ENCODE results near the gene RAPSN. TPM values are rescaled to one million over a fixed set of nuclear protein-coding genes. Genes with fewer than 3 reads are reported as not detected.

The RAPSN gene
- total RNA-seq, 1 donor from 2014 or later = 0.54 TPM

- Mint-ChIP-seq H3K4me1 (ENCODE audit: low read depth, unreplicated experiment) (peaks cover 4% of the 10 kb centered on the region), H3K9me3 (ENCODE audit: unreplicated experiment) (peaks cover 2% of the 10 kb centered on the region), H3K27me3 (ENCODE audit: unreplicated experiment) (peaks cover 3% of the 10 kb centered on the region), H3K4me3 (ENCODE audit: unreplicated experiment) (no peak overlapping the region), H3K27ac (ENCODE audit: unreplicated experiment) (no peak overlapping the region), H3K36me3 (ENCODE audit: unreplicated experiment) (no peaks in the 10 kb centered on the region)
- no peak for TF ChIP-seq CTCF (IDR thresholded peaks at IDR 0.05; ENCODE audit: partially characterized antibody, unreplicated experiment)
- DNase-seq = no peak
Measured at GRCh38 chr11:47390422-47390760, 58.5 kb downstream of the RAPSN start.

GRCh38 chr11:47389577-47390421 lies 59.1 kb downstream of the RAPSN start:
- no peak for DNase-seq
- peaks cover 2% of the 10 kb centered on the region for H3K9me3 Mint-ChIP-seq (ENCODE audit: unreplicated experiment)
- H3K36me3 Mint-ChIP-seq (ENCODE audit: unreplicated experiment) = no peaks in the 10 kb centered on the region
- TF ChIP-seq CTCF (IDR thresholded peaks at IDR 0.05; ENCODE audit: partially characterized antibody, unreplicated experiment) = no peak
- H3K27ac Mint-ChIP-seq (ENCODE audit: unreplicated experiment) = no peak overlapping the region
- H3K27me3 Mint-ChIP-seq (ENCODE audit: unreplicated experiment) = peaks cover 3% of the 10 kb centered on the region
- no peak overlapping the region for H3K4me3 Mint-ChIP-seq (ENCODE audit: unreplicated experiment)
- H3K4me1 Mint-ChIP-seq (ENCODE audit: low read depth, unreplicated experiment) = peaks cover 4% of the 10 kb centered on the region

- no peak for DNase-seq
- peaks cover 2% of the 10 kb centered on the region for H3K9me3 Mint-ChIP-seq (ENCODE audit: unreplicated experiment)
- no peak overlapping the region for H3K4me3 Mint-ChIP-seq (ENCODE audit: unreplicated experiment)
- peaks cover 4% of the 10 kb centered on the region for H3K4me1 Mint-ChIP-seq (ENCODE audit: low read depth, unreplicated experiment)
- no peak for TF ChIP-seq CTCF (IDR thresholded peaks at IDR 0.05; ENCODE audit: partially characterized antibody, unreplicated experiment)
- peaks cover 2% of the 10 kb centered on the region for H3K27me3 Mint-ChIP-seq (ENCODE audit: unreplicated experiment)
- H3K27ac Mint-ChIP-seq (ENCODE audit: unreplicated experiment) = no peak overlapping the region
- no peaks in the 10 kb centered on the region for H3K36me3 Mint-ChIP-seq (ENCODE audit: unreplicated experiment)
Measured at GRCh38 chr11:47388697-47389576, 60.0 kb downstream of the RAPSN start.

DNA sequence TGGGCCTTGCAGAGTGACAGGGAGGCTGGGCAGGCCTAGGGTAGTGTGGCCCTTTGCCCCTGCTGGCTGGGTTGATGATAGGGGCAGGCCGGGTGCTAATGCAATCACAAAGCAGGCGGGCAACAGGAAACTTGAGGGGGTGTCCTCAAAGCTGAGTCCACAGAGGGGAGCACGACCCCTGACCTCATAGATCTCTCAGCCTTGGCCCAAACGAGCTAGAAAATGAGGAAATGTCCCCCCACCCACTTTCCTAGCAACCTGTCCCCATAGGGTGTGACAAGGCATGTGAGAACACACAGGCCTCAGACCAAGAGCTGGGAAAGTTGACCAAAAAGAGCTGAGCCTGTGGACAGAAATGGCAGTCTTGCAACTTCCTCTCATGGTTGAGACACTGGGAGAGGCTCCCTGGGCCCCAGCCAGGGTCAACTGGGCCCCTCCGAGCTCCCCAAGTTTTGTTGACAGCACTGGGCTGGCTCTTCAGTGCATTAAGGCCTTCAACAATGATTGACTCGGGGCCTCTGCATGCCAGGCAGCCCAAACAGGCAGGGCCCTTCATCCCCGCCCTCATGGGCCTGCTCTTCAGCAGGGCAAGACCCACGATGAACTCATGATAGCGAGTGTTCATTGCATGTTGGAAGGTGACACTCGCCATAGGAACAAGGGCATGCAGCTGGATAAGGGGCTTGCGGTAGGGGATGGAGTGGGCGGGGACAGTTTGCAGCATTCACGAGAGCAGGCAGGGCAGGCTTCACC lies 60.8 kb downstream of the RAPSN start:
- no peak for TF ChIP-seq CTCF (IDR thresholded peaks at IDR 0.05; ENCODE audit: partially characterized antibody, unreplicated experiment)
- Mint-ChIP-seq H3K36me3 (ENCODE audit: unreplicated experiment) (no peaks in the 10 kb centered on the region), H3K4me3 (ENCODE audit: unreplicated experiment) (no peak overlapping the region), H3K9me3 (ENCODE audit: unreplicated experiment) (peaks cover 2% of the 10 kb centered on the region), H3K27ac (ENCODE audit: unreplicated experiment) (no peak overlapping the region), H3K4me1 (ENCODE audit: low read depth, unreplicated experiment) (peaks cover 4% of the 10 kb centered on the region), H3K27me3 (ENCODE audit: unreplicated experiment) (peaks cover 2% of the 10 kb centered on the region)
- no peak for DNase-seq

Small RNA genes within 50 kb of the gene (microRNA-seq; reads per million reads assigned to microRNA genes)
- not detected for gene MIR4487 (ENCODE audit: unreplicated experiment)

Other genes with a start within 250 kb of the RAPSN start
- gene DDB2, start 234.2 kb downstream of the RAPSN start, total RNA-seq (ENCODE audit: unreplicated experiment) = 12.6 TPM
- 44.3 TPM for gene ACP2, start 200.3 kb downstream of the RAPSN start, total RNA-seq (ENCODE audit: unreplicated experiment)
- 10.5 TPM for gene NR1H3, start 191.1 kb downstream of the RAPSN start, total RNA-seq (ENCODE audit: unreplicated experiment)
- 115 TPM for gene MADD, start 179.0 kb downstream of the RAPSN start, total RNA-seq (ENCODE audit: unreplicated experiment)
- not detected for gene MYBPC3, start 96.4 kb downstream of the RAPSN start, total RNA-seq (ENCODE audit: unreplicated experiment)
- gene SPI1, start 70.6 kb downstream of the RAPSN start, total RNA-seq (ENCODE audit: unreplicated experiment) = not detected
- gene SLC39A13, start 40.5 kb downstream of the RAPSN start, total RNA-seq (ENCODE audit: unreplicated experiment) = 60.0 TPM
- gene PSMC3, start 22.7 kb downstream of the RAPSN start, total RNA-seq (ENCODE audit: unreplicated experiment) = 112 TPM
- 261 TPM for gene CELF1, start 104.0 kb upstream of the RAPSN start, total RNA-seq (ENCODE audit: unreplicated experiment)
- gene PTPMT1, start 116.5 kb upstream of the RAPSN start, total RNA-seq (ENCODE audit: unreplicated experiment) = 27.5 TPM
- gene KBTBD4, start 129.8 kb upstream of the RAPSN start, total RNA-seq (ENCODE audit: unreplicated experiment) = 11.1 TPM
- 122 TPM for gene NDUFS3, start 129.9 kb upstream of the RAPSN start, total RNA-seq (ENCODE audit: unreplicated experiment)
- gene FAM180B, start 137.5 kb upstream of the RAPSN start, total RNA-seq (ENCODE audit: unreplicated experiment) = not detected
- gene C1QTNF4, start 145.3 kb upstream of the RAPSN start, total RNA-seq (ENCODE audit: unreplicated experiment) = 7.0 TPM
- gene MTCH2, start 193.4 kb upstream of the RAPSN start, total RNA-seq (ENCODE audit: unreplicated experiment) = 144 TPM

Data from glutamatergic neuron (in vitro differentiated cells).